GM21447 (cell line): ENCODE results near the gene NTRK3.

Source experiments
- ATAC-seq: cut with Tn5 transposase; IDR thresholded peaks from one replicate; pipeline ENCODE4 v1.9.1; 2021; ENCODE audit not compliant: unreplicated experiment

The NTRK3 gene

DNA sequence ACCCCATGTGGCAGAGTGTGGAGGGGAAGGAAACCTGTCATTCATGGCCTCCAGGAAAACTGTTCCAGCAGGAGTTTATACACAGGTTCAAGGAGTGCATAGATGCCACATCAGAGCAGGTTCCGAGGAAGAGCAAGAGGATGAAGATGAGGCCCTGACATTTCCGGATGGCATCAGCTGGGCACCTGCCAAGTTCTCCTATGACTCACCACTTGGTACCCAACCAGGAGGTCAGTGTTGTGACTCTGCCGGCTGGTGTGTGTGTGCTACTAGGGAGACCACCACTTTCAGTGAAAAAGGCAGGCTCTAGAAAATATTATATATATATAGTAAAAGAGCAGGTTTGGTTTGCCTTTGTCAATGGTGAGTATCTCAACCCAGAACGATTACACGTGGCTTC, 69.3 kb downstream of the NTRK3 start:
- no peak for ATAC-seq

GRCh38 chr15:88185584-88185983, 71.0 kb downstream of the NTRK3 start:
- ATAC-seq: no peak

- ATAC-seq: no peak
These were observed 74.9 kb downstream of the NTRK3 start for GRCh38 chr15:88181613-88182012.

DNA sequence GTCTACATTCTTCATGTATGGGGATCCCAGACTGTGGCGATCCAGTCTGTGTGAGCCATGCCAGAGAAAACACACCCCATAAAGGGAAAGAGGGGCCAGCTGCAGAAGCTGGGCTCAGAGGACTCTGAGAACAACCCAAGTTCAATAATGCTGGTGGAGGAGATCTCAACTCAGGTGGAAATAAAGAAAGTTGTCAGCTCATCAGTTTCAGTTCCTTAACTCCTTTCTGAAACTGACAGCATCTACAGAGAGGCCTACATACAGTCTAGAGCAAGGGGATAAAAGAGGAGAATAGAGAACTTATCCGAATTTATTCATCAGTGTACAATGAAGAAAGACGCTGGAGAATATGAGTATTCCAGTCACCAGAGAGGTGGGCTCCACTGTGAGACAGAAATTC, 77.0 kb downstream of the NTRK3 start:
- peak; percentile 84 for ATAC-seq

DNA sequence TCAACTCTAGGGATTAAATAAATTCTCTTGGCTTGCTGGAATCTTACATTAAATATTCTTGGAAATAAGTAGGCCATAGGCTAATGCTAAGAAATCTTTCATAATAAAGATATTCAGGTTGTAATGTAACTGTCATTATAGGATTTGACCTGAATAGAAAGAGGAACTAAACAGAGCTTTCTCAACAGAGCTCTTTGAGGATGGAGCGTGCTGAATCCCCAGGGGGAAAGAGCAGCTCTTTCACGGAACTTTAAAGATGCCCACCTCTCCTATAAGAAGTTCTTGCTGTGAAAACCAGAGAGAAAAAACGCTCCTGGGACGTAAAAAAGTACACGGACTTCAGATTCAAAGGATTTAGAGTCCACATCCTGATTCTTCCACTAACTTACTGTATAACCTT, 77.9 kb downstream of the NTRK3 start:
- ATAC-seq: no peak

DNA sequence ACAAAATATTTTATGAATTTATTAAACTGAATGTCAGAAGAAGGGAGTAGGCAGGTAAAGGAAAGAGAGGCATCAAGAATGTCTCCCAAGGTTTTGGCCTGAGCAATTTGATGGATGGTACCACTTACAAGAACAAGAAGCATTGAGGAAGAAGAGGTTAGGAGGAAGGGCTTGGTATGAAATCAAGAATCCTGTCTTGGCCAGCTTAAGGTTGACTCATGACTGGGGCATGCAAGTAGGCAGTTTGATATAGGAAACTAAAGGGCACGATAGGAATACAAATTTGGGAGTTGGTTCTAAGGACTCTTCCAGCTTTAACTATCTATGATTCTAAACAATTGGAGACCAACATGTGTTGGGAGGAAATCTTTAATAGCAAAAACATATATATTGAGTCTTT, 79.1 kb downstream of the NTRK3 start:
- ATAC-seq: no peak

GRCh38 chr15:88174571-88174970, 82.0 kb downstream of the NTRK3 start:
- no peak for ATAC-seq

DNA sequence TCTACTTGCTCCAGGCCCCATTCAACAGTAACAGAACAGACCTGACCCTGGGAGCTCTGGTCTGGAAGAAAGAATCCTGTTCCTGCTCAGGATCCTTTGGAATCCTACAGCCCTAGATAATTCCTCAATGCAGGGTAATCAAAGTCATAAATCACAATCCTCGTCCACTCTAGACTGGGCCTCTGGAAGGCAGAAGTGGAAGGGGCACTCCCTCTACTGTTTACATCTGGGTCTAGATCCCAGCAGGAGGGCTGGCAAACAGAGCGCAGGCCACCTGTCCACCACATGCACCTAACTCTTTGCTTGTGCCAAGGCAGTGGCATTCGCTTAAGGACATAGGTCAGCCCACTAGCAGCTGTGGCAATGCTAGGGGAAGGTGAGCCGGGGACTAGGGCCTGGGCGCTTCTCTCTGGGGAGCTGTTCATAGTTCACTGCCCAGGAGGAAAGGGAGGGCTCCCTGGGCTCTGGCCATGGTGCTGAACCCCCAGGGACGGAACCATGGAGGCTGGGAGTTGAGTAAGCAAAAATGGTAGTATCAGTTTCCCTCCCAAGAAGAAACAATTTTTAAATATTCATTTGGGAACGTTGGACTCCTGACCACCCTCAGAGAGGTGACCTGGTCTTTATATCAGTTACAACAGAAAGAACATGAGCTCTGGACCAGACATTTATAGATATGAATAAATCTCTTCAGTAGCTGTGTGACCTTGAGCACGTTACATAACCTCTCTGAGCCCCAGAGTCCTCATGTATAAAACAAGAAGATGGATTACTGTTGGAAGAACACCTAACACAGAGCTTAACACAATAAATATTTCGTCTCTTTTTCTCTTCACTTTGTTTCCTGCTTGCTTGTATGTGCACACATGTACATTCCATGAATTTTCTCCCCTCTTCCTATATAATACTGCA, 90.2 kb downstream of the NTRK3 start:
- no peak for ATAC-seq

DNA sequence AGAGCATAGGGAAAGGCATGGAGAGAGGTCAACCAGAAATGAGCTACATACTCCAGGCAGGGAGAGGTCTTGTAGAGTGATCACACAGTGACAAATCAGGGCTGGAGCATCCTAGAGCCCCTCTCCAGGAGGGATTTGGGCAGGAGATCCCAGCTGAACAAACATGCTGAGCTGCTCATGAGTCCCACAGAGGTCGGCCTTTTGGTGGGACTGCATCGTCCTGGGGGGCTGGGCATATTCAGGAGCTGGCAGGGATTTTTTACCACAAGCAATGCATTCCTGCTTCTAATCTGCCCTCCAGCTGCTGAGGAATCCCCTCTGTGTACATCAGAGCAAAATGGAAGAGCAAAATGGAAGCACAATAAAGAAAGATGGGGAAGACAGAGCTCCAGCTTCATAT, 94.9 kb downstream of the NTRK3 start:
- ATAC-seq: no peak

DNA sequence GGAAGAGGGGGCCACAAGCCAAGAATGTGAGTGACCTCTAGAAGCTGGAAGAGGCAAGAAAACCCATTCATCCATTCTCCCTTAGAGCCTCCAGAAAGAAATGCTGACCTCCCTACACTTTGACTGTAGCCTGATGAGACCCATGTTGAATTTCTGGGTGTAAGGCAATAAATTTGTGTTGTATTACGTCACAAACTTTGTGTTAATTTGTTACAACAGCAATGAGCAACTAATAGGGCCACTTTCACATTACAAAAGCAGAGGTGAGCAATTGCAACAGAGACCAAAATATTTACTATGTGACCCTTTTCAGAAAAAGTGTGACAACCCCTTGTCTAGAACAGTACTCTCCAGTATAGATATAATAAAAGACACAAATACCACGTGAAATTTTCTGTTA, 101.2 kb downstream of the NTRK3 start:
- no peak for ATAC-seq

GRCh38 chr15:88152672-88153071, 103.9 kb downstream of the NTRK3 start:
- no peak for ATAC-seq

DNA sequence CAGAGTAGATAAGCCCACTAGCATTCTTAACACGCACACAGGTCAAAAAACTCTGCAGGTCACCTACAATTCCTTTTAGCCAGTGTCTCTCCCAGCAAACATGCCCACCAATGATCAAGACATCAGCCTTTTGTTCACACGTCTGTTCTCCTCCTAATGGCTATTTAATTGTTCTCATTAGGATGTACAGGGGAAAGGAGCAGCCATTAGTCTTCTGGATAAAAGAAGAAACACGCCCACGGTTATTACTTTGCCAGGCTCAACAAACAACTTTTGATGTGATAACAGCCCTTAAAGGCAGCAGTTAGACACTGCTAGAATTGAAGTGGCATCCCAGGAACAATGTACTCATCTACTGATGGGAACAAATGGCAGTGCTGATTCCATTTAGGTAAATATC, 108.8 kb downstream of the NTRK3 start:
- ATAC-seq: no peak

GRCh38 chr15:88144921-88145653, 111.5 kb downstream of the NTRK3 start:
- ATAC-seq: no peak

DNA sequence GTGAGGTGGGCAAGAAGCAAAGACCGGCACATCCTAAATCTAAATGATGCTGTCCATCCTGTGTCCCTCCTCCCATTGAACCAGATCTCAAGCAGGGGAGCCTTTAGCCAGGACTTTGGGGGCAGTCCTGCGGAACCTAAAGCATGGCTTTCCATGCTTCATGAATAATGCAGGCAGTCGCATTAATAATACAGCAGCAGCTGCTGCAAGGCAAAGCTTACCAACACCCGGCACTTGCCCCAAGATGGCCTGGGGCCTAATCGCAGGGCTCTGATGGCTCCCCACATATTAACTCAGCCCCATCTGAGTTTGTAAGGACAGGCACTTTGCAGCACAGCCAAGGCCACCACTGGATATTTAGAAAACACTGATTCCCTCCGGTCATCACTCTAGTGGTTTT, 114.4 kb downstream of the NTRK3 start:
- no peak for ATAC-seq

GRCh38 chr15:88141269-88141889, 115.2 kb downstream of the NTRK3 start:
- ATAC-seq: no peak

- ATAC-seq: no peak
These were observed 116.1 kb downstream of the NTRK3 start for GRCh38 chr15:88140398-88140797.

- ATAC-seq: no peak
These were observed 116.6 kb downstream of the NTRK3 start for GRCh38 chr15:88139936-88140335.

GRCh38 chr15:88133795-88134194, 122.7 kb downstream of the NTRK3 start:
- no peak for ATAC-seq

- no peak for ATAC-seq
These were observed 124.0 kb downstream of the NTRK3 start for GRCh38 chr15:88132499-88132898.

- ATAC-seq: no peak
These were observed 124.6 kb downstream of the NTRK3 start for GRCh38 chr15:88131937-88132336.

DNA sequence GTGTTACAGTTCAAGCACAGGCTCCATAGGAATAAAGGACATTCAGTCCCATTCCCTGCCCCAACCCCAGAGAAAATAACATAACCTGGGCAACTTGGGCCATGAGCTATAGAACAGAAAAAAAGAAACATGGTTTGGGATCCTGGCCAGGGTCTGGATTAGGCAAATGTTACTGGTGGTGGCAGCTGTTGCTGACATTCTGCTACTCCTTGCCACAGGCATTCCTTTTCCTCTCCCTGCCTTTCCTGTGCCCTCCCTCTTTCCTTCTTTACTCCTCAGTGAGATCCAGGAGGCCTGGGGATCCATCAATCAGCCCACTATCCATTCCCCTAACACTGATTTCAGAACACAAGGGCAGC, 129.1 kb downstream of the NTRK3 start:
- ATAC-seq: no peak
